ENCODE results near the gene PSORS1C2.

Gene PSORS1C2

GRCh38 chr6:31163922-31164321, 25.1 kb upstream of the PSORS1C2 start:
- Histone ChIP-seq H2AFZ (ENCODE audit: low read depth) (no peak overlapping the region), H3K36me3 (ENCODE audit: insufficient read depth) (no peaks in the 10 kb centered on the region), H3K27me3 (ENCODE audit: insufficient read depth, low read depth) (no peaks in the 10 kb centered on the region), H3K79me2 (ENCODE audit: insufficient read depth, low read depth) (peaks cover 4% of the 10 kb centered on the region; the same call in 1 of the 2 replicates), H3K4me1 (ENCODE audit: low read depth, poor library complexity, severe bottlenecking) (peaks cover 45% of the 10 kb centered on the region), H4K20me1 (ENCODE audit: insufficient read depth) (0 out of 2 replicates have a peak, but pooled peaks cover 4% of the 10 kb centered on the region), H3K27ac (no peak overlapping the region), H3K4me2 (no peak overlapping the region; the same call in 1 of the 2 replicates), H3K9ac (no peak overlapping the region), H3K4me3 (IDR thresholded peaks at IDR 0.05; ENCODE audit: insufficient read depth, low read depth, low read length) (no peak overlapping the region)
- no peak for TF ChIP-seq CTCF (conservative IDR thresholded peaks at IDR 0.05; ENCODE audit: low read depth, low read length)

GRCh38 chr6:31162463-31163165, 23.7 kb upstream of the PSORS1C2 start:
- Histone ChIP-seq H3K79me2 (ENCODE audit: insufficient read depth, low read depth) (peaks cover 4% of the 10 kb centered on the region; the same call in 1 of the 2 replicates), H2AFZ (ENCODE audit: low read depth) (no peak overlapping the region), H3K27me3 (ENCODE audit: insufficient read depth, low read depth) (no peaks in the 10 kb centered on the region), H3K4me3 (IDR thresholded peaks at IDR 0.05; ENCODE audit: insufficient read depth, low read depth, low read length) (no peak overlapping the region), H3K27ac (no peak overlapping the region), H3K36me3 (ENCODE audit: insufficient read depth) (no peaks in the 10 kb centered on the region), H3K9ac (no peak overlapping the region), H3K4me1 (ENCODE audit: low read depth, poor library complexity, severe bottlenecking) (peaks cover 45% of the 10 kb centered on the region), H3K4me2 (peak overlapping the region; percentile 10; the same call in 1 of the 2 replicates), H4K20me1 (ENCODE audit: insufficient read depth) (0 out of 2 replicates have a peak, but pooled peaks cover 4% of the 10 kb centered on the region)
- no peak for TF ChIP-seq CTCF (conservative IDR thresholded peaks at IDR 0.05; ENCODE audit: low read depth, low read length)

- H3K4me1 ChIP-seq (ENCODE audit: low read depth, poor library complexity, severe bottlenecking), result peaks cover 53% of the 10 kb centered on the region
- H3K9ac ChIP-seq, result no peak overlapping the region
- no peak overlapping the region for H3K4me3 ChIP-seq (IDR thresholded peaks at IDR 0.05; ENCODE audit: insufficient read depth, low read depth, low read length)
- H3K4me2 ChIP-seq, result no peak overlapping the region
- no peak for TF ChIP-seq CTCF (conservative IDR thresholded peaks at IDR 0.05; ENCODE audit: low read depth, low read length)
- no peak overlapping the region for H2AFZ ChIP-seq (ENCODE audit: low read depth)
- no peak overlapping the region for H3K27ac ChIP-seq
- 0 out of 2 replicates have a peak, but pooled peaks cover 4% of the 10 kb centered on the region for H4K20me1 ChIP-seq (ENCODE audit: insufficient read depth)
- no peaks in the 10 kb centered on the region for H3K36me3 ChIP-seq (ENCODE audit: insufficient read depth)
- peaks cover 4% of the 10 kb centered on the region; the same call in 1 of the 2 replicates for H3K79me2 ChIP-seq (ENCODE audit: insufficient read depth, low read depth)
- no peaks in the 10 kb centered on the region for H3K27me3 ChIP-seq (ENCODE audit: insufficient read depth, low read depth)
Measured at GRCh38 chr6:31161216-31162126, 22.6 kb upstream of the PSORS1C2 start.

GRCh38 chr6:31158863-31159855, 20.3 kb upstream of the PSORS1C2 start:
- Histone ChIP-seq H3K27me3 (ENCODE audit: insufficient read depth, low read depth) (no peaks in the 10 kb centered on the region), H3K4me1 (ENCODE audit: low read depth, poor library complexity, severe bottlenecking) (peaks cover 40% of the 10 kb centered on the region), H2AFZ (ENCODE audit: low read depth) (peak overlapping the region; percentile 70), H3K9ac (peak overlapping the region; percentile 30; the same call in 1 of the 2 replicates), H4K20me1 (ENCODE audit: insufficient read depth) (no peaks in the 10 kb centered on the region), H3K4me2 (peak overlapping the region; percentile 87), H3K4me3 (IDR thresholded peaks at IDR 0.05; ENCODE audit: insufficient read depth, low read depth, low read length) (no peak overlapping the region), H3K79me2 (ENCODE audit: insufficient read depth, low read depth) (peaks cover 4% of the 10 kb centered on the region; the same call in 1 of the 2 replicates), H3K27ac (no peak overlapping the region), H3K36me3 (ENCODE audit: insufficient read depth) (no peaks in the 10 kb centered on the region)
- no peak for TF ChIP-seq CTCF (conservative IDR thresholded peaks at IDR 0.05; ENCODE audit: low read depth, low read length)

Data from KMS-11 (cell line).